ENCODE data around the gene STAB2. TPM values are rescaled to one million over a fixed set of nuclear protein-coding genes. Genes with fewer than 3 reads are reported as not detected.

The STAB2 gene
- total RNA-seq, 1 experiment from 2014 or later, result not detected

- Histone ChIP-seq H3K9ac (ENCODE audit: low read length) (no peak overlapping the region), H3K9me2 (ENCODE audit: insufficient read depth) (no peaks in the 10 kb centered on the region), H3K36me3 (ENCODE audit: control insufficient read depth in 1 of 2, insufficient read depth in 2 of 2, low read length in 2 of 2) (no peaks in the 10 kb centered on the region), H4K20me1 (ENCODE audit: insufficient read depth) (no peaks in the 10 kb centered on the region), H3K4me1 (ENCODE audit: control insufficient read depth in 1 of 2, insufficient read depth in 2 of 2, low read length in 2 of 2) (peaks cover 6 to 8% of the 10 kb centered on the region in 2 experiments; a peak in 3 of 4 replicates), H2AFZ (ENCODE audit: low read depth, low read length, poor library complexity, severe bottlenecking) (no peak overlapping the region), H3K9me3 (ENCODE audit: control insufficient read depth in 1 of 2, insufficient read depth in 1 of 2, low read depth in 1 of 2, low read length in 2 of 2) (no peaks in the 10 kb centered on the region), H3K4me3 (replicated peaks in 1 of 2; ENCODE audit: low read depth in 1 of 2, low read length in 2 of 2) (no peak overlapping the region), H3K79me2 (ENCODE audit: insufficient read depth, low read length) (no peaks in the 10 kb centered on the region), H3K27me3 (ENCODE audit: insufficient read depth, low read length) (no peaks in the 10 kb centered on the region), H3K27ac (ENCODE audit: low read depth, low read length) (no peak overlapping the region), H3K4me2 (ENCODE audit: low read length) (peak overlapping the region; percentile 7; the same call in 1 of the 2 replicates)
- intact Hi-C loops (cut with micrococcal nuclease), result no loop called here
- ChIA-PET RAD21 (ENCODE audit: low non-redundant PET in 1 of 2, low total read pairs in 2 of 2, uncharacterized antibody in 2 of 2, unreplicated experiment in 2 of 2) (no interaction called here), POLR2A (no interaction called here), CTCF (interaction anchor here (1.2 kb wide), 1 partner anchor 110 kb away, joined by 3 read pairs; no protein-coding TSS in a partner anchor)
- no peak for ATAC-seq
- no peak for TF ChIP-seq SRF (IDR thresholded peaks at IDR 0.05; ENCODE audit: low read depth)
- no peak for TF ChIP-seq POLR2AphosphoS5 (IDR thresholded peaks at IDR 0.05; ENCODE audit: low read depth, low read length)
- TF ChIP-seq, protein P1, sequence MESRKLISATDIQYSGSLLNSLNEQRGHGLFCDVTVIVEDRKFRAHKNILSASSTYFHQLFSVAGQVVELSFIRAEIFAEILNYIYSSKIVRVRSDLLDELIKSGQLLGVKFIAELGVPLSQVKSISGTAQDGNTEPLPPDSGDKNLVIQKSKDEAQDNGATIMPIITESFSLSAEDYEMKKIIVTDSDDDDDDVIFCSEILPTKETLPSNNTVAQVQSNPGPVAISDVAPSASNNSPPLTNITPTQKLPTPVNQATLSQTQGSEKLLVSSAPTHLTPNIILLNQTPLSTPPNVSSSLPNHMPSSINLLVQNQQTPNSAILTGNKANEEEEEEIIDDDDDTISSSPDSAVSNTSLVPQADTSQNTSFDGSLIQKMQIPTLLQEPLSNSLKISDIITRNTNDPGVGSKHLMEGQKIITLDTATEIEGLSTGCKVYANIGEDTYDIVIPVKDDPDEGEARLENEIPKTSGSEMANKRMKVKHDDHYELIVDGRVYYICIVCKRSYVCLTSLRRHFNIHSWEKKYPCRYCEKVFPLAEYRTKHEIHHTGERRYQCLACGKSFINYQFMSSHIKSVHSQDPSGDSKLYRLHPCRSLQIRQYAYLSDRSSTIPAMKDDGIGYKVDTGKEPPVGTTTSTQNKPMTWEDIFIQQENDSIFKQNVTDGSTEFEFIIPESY (IDR thresholded peaks at IDR 0.05; ENCODE audit: extremely low read depth, insufficient replicate concordance, low read length), result no peak
- no peak for TF ChIP-seq CBX3 (IDR thresholded peaks at IDR 0.05; ENCODE audit: low read depth)
- TF ChIP-seq POLR2A (IDR thresholded peaks at IDR 0.05; ENCODE audit: borderline replicate concordance, extremely low read depth, insufficient read depth, insufficient read length), result no peak
- TF ChIP-seq EGR1 (IDR thresholded peaks at IDR 0.05; ENCODE audit: low read depth), result no peak
- TF ChIP-seq SP1 (IDR thresholded peaks at IDR 0.05; ENCODE audit: low read depth), result 0 out of 2 replicates have a peak, but pooled peaks have one; percentile 13
- no peak for TF ChIP-seq TCF7L2 (IDR thresholded peaks at IDR 0.05; ENCODE audit: borderline replicate concordance, extremely low read depth, insufficient read depth, insufficient read length)
- DNase-seq (ENCODE audit: low read depth, low spot score), result no peak
- BruUV-seq (replicated peaks), result no TSS peak
These were observed 155.4 kb downstream of the STAB2 start for GRCh38 chr12:103742349-103742932.
